Thyroid gland (tissue), 4 donors: ENCODE measurements around the gene XRCC6.

ENCODE experiments used
- CTCF ChIP-seq, 6 experiments: fragments of 200-600 bp in 3 of 6; fragments of 450-650 bp in 3 of 6; sonication (generic) in 3 of 6; IDR thresholded peaks; one replicate each; pipeline ENCODE4 v1.5.1; 2016 to 2019; ENCODE audit warnings: antibody characterized with exemption in 6 of 6, mild to moderate bottlenecking in 2 of 6, inconsistent platforms in 1 of 6, moderate library complexity in 1 of 6
- POLR2A ChIP-seq, 2 donors: fragments of 450-650 bp; IDR thresholded peaks; one replicate each; pipeline ENCODE4 v1.6.1; 2017; ENCODE audit warnings: antibody characterized with exemption in 2 of 2, mild to moderate bottlenecking in 2 of 2, moderate library complexity in 1 of 2

- TF ChIP-seq CTCF (IDR thresholded peaks at IDR 0.05) (no peak), POLR2A (IDR thresholded peaks at IDR 0.05) (no peak)
Measured at GRCh38 chr22:41597635-41597953, 23.5 kb upstream of the XRCC6 start.
